Right hindlimb (tissue), 1 donor: Measurements from ENCODE around the gene RASA3.
A peak's percentile ranks its signal among the peaks of the same experiment; 100 is the strongest.
"Not testable (repeated sequence)": the region's sequence is repeated elsewhere in the genome, so short reads cannot be mapped to it uniquely, and the experiment has no call there.

Source experiments
- DNase-seq: peaks from one replicate; pipeline ENCODE4 v3.0.0-alpha.2; 2018

RASA3 gene

DNA sequence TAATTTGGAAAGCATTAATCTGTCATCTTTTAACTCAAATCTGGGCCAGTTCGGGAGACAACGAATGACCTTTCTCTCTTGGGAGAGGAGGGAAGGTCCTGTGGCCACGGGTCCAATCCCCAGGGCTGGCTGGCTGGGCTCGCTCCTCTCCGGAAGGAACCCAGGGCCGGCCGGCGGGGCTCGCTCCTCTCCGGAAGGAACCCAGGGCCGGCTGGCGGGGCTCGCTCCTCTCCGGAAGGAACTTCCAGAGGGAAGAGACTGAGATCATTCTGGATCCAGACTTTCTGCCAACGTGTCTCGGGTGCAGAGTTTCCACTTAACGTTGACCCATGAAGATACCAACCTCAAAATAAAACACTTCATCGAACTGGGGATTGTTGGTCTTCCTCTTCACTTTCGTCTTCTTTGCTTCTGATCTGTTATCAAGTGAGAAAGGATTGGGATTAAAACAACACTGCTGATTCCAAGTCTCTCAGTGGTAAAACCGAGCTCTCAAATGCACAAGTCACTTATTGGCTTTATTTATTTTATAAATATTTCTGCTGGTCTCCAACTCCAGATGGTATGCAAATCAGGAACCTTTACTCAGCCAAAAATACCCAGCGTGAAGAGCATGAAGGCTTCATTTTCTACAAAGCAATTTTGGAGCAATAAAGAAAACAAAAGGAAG is 105.2 kb downstream of the RASA3 start:
- no peak for DNase-seq

DNA sequence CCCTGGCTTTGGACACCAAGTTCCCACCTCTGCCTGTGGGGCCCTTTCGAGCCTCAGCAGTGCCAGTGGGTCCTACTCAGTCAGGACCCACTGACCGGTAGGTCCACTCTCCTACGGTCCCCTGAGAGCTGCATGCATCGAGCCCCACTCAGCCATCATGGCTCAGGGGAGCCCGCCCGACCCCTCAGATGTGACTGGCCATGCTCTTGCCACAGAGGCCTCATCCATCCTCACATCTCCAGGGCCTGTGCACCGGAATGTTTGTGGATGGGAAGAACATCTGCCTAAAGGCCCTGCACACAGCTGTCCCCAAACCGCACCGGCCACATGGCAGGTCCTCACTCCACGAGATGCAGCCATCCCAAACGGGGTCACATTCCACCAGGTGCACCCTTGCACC is 105.9 kb downstream of the RASA3 start:
- DNase-seq, result no peak

DNA sequence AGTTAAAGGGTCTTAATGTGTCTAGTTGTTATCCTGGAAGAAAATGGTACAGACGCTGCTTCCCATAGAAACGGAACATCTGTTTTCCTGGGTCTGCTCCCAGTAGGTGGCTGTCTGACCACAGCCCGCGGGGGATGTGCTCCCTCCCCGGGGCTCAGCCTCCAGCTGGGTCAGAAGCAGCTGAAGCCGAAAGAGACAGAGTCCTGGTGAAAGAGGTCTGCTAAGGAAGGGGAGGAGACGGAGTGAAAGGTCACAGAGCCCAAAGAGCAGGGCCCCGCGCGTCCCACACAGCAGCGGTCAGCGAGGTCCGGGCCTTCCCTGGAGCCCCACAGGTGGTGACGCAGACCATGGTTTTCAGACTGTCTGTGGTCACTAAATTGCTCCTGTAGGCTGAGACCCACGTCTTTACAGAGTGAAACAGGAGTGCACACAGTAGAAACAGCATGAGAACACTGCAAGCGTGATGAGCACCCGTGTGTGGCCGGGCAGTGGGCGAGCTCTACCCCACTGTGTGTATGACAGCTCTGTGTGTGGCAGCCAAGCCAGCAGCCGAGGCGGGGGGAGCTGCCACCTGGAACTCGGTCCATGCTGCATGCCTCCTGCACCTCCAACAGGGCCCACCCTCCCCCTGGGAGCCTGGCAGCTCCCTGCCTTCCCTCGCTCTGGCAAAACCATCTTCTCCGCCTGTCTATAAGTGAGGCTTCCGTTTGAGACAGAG is 106.5 kb downstream of the RASA3 start:
- peak; percentile 75 for DNase-seq

DNA sequence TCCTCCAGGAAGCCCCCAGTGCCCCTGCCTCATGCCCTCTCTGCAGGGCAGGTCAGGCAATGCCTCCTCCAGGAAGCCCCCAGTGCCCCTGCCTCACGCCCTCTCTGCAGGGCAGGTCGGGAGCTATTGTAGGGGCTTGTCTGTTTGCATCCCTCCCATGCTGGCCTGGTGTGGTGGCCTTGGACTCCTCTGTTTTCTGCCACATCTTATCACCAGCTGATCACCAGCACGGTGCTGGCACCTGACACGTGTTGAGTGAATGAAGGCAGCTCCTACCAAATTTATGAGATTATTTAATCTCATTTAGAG is 107.1 kb downstream of the RASA3 start:
- no peak for DNase-seq

DNA sequence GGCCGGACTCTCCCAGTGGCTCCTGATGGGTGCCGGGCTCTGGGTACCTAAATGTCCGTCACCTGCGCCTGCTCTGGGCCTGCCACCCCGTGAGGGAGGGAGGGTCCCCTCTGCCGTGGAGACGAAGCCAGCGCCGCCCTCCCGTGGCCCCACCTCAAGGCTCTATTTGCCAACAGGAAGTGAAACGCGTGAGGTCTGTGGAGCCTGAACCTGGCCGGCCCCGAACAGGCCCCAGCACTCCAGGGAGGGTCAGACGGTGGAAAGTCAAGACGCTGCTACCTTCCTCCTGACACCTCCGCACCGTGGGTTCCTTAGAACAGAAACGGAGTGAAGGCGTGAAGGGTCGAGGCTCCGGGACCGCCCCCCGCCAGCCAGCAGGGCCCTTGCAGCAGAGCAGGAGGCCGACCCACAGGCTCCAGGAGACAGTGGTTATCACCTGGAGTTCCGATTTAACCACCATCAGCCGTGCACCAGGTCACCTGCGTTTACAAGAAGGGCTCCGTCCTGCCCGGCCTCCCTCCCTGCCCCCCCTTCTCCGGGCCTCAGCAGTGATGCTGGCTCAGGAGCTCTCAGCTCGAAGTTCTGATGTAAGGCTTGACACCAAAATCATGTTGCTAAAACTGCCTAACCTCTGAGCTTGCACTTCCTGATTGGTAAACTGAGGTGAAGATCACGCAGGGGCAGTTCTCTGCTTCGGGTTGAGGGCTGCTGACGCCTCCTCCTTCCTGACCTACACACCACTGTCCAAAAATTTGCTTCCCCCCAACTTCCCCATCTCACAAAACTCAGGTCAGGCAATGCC is 107.6 kb downstream of the RASA3 start:
- no peak for DNase-seq

DNA sequence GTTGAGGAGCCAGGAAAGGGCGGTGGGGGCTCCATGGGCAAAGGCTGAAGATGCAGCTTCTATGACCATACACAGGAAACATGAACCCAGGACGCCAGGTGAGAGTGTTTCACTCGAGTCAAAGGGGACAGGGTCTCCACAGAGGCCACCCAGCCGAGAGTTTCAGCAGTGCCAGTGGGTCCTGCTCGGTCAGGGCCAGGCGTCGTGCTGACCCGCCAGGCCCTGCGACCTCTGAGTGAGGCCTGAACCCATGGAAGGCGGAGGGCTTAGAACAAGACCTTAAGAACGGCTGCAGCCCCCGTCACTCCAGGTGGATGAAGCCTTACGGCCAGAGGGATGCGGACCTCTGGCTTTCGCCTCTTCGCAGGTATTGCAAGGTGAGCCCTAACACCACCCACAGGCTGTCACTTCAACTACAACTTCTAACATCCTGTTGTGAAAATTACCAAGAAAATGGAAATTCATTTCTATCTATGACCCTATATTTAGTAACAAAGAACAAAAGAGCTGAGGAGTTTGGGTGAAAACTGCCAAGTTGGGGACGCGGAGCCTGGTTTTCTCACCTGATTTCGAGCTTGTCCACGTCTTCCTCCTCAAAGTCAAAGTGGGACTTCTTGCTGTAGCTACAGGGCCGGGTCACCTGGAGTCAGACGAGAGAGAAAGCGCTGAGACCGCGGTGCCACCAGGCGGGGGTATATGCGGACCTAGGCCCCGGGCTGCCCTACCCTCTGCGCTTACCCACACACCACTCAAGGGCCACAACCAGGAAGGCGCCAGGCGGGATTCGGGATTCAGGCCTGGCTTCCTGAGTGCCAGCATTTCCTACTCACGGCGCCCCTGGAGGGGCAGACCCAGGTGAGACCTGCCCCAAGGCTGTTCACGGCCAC is 108.5 kb downstream of the RASA3 start:
- DNase-seq, result no peak

DNA sequence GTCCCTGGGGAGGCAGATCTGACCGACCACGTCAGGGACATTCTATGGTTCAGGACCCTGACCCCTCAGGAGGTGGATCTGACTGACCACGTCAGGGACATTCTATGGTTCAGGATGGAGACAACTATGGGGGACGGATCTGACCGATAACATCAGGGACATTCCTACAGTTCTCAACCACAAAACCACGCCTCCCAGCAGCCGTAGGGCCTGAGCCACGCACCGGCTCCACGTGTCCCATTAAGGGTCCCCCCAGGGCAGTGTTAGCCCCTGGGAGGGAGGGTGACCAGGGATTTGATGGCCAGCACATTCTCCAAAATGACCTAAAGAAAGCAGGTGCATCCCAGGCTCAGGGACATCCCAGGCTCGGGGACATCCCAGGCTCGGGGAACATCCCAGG is 109.5 kb downstream of the RASA3 start:
- no peak for DNase-seq

DNA sequence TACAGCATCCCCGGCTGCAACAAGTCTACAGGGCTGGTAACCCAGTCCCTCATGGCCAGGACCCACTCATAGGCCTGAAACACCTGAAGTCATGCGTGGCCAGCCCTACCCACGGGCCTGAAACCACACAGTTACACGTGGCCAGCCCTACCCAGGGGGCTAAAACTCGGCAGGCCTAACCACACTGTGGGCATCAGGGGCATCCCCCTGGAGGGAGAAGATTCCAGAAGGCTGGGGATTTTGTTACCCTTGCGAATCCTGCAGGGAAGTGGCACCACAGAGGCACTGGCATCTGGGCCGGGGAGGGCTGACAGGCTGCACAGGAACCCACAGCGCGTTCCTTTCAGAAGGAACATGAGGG is 110.1 kb downstream of the RASA3 start:
- no peak for DNase-seq

DNA sequence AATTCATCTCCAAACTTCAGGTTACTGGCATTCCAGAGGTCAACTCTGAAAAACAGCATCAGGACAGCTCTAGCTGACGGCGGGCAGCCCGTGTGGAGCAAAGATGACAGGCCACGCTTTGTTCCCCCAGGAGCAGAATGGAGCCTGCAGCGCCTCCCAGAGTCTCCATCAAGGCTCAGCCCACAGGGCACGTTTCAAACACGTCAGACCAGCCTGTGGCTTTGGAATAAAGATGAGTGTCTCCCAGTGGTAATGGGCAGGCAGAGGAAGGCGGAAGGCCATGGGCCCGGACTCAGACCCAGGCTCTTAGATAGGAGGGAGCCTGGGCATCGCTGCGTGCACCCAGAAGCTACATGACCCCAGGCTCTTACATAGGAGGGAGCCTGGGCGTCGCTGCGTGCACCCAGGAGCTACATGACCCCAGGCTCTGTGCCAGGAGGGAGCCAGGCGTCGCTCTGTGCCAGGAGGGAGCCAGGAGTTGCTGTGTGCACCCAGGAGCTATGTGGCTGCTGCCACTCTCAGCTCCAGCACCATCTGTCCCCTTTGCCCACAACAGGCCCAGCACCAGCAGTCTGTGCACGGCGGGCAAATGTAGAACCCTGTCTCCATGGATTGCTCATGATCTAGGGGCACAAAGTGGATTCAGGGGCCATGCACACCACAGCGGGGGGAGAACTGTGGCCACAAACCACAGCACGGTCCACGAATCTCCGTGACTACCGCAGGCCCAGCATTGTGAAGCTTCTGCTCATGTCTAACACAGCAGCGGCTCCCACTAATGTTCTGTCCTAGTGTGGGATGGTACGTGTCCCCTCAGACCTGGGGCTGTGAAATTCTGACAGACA is 110.7 kb downstream of the RASA3 start:
- DNase-seq, result no peak

DNA sequence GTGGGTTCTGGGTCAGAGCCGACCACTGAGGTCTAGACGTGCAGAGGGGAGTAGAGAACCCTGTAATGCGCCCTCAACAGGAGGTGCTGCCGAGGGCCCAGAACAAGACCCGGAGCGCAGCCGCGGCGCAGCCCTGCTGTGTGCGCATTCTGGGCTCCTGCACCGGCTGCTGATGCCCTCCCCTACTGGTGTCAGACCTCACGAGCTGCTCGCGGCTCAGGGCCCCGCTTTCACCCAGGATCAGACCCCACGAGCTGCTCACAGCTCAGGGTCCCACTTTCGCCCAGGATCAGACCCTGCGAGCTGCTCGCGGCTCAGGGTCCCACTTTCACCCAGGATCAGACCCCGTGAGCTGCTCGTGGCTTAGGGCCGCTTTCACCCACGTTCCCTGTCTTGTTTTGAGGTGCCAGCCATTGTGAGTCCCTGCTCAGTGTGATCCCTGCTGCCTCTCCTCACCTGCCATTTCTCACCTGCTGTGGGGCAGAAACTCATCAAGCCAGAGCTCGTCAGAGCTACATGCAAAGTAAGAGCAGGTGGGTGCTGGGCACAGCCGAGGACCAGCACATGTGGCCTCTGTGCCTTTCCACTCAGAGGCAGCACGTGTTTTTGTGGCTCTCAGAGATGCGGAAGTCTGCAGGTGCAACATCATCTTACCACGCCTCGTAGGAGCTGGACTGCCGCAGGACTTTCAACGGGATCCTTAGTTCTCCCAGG is 111.5 kb downstream of the RASA3 start:
- no peak for DNase-seq

DNA sequence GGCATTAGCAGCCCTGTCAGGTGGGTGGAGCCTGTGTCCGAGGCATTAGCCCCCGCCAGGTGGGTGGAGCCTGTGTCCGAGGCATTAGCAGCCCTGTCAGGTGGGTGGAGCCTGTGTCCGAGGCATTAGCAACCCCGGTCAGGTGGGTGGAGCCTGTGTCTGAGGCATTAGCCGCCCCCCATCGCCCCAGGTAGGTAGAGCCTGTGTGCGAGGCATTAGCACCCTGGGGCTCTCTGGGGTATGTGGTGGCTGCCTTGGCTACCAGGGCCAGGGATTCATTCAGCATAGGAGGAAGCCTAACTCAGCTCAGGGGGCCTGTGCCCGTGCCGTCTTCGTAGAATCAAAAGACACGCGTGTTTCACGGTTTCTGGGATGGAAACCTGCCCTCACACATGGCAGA is 112.3 kb downstream of the RASA3 start:
- DNase-seq, result not testable (repeated sequence)

DNA sequence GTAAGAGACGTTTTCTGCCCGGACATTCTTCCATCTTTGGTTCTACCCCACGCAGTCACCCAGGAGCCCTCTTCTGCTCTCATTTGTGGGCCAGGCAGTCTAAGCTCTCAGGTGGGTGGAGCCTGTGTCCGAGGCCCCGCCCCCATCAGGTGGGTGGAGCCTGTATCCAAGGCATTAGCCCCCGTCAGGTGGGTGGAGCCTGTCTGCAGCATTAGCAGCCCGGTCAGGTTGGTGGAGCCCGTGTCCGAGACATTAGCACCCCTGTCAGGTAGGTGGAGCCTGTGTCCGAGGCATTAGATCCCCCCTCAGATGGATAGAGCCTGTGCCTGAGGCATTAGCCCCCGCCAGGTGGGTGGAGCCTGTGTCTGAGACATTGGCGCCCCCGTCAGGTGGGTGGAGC is 113.1 kb downstream of the RASA3 start:
- no peak for DNase-seq

DNA sequence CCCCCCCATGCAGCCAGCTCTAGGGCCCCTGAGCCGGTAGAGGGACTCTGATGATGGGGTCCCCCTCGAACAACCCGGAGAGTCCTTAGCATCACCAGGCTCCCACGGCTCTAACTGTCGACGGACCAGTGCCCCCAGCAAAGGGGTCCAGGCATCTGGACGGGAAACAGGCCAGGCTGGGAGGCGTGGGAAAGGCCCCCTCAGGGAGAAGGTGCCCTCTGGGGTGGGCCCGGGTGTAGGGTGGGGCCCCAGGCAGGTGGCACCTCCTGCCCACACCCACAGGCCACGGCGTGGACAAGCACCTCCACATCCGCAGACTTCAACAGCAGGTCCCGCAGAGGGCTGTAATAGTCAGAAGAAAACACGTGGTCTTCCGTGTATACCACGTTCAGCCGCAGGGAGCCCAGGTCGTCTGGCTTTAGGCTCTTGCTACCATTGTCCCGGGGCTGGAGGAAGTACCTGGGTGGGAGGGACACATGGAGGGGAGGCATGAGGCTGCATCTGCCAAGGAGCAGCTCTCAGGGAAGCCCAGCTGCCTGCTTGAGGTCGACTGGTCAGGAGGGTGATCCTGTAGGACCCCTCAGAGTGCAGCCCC is 113.9 kb downstream of the RASA3 start:
- DNase-seq, result no peak

DNA sequence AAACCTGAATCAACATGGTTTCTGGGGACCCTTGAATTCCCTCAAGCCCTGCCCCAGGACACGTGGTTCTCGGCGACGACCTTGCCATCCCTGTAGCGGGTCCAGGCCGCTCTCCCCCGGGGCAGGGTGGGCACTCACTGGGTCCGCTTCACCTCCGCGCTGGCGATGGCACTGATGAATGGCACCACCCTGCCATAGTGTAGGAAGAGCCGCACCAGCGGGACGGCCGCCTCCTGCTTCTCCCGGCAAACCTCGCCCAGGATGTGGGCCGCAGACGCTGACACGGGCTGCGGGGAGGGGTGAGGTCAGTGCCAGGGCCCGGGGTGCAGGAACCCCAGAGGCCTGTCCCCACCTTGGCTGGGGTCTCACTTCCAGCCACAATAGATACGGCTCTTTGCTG is 114.5 kb downstream of the RASA3 start:
- DNase-seq, result no peak

DNA sequence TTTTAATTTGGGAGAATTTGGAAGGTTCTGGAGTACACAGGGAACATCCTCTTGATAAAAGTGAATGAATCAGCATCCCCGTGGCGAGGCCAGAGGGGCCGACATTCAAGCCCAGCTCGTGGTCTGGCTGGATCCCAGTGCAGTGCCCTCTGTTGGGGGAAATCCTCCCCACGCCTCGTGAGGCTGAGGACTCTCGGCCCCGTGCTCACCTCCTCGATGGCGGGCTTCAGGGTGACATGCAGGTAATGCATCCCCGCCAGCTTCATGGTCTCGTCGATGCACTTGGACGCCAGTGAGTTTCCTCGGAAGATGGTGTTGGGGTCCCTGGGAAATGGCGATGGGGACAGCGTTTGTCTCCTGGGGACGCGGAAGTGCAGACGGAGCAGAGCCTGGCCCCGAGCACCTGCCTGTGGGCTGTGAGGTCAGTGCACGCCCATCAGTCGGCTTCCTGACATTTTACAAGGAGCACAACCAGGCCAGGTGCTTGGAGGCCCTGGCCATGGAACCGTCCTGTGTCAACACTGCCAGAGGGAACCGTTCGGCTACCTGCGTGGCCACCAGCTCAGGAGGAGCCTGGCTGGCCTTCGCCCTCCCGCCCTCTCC is 115.3 kb downstream of the RASA3 start:
- no peak for DNase-seq

DNA sequence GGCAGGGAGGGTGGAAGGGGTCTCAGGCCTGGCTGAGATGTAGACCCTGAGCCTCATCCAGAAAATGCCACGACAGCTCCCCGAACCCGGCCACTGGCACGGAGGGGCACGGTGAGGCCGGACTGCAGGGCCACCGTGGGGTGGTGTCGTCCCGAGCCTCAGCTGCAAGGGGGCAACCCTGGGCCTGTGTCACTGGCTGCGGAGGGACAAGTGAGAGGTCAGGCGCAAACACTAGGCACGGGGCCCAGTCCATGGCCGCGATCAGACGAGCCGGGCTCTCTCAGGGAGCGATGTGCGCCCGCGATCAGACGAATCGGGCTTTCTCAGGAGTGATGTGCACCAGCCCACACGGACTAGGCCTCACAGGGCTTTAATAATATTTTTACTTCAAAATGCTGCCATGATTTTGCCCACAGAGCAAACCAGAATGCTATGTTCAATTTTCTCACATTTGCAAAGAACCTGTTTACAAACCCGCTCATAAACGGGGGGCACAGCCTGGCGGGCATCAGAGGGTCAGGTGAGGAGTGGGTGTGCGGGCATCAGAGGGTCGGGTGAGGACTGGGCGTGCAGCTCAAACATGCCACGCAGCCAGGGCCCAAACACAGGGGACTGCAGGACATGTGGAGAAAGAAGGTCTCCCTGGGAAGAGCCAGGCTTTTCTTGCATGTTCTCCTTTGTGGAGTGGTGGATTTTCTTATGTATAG is 115.9 kb downstream of the RASA3 start:
- no peak for DNase-seq

DNA sequence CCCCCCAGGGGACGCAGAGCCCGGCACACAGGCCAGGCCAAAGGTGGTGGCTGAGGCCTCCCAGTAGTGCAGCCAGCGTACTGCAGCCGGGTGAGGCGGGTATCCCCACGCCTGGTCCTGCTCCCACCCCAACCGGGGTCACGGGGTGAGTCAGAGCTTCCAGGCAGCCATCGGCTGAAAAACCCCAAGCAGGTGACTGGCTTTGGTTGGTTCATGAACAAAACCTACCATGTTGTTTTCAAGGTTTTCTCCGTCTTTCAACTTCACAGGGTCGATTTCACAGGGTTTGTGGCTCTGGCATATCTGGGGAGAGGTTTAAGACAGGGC is 116.5 kb downstream of the RASA3 start:
- DNase-seq, result no peak

DNA sequence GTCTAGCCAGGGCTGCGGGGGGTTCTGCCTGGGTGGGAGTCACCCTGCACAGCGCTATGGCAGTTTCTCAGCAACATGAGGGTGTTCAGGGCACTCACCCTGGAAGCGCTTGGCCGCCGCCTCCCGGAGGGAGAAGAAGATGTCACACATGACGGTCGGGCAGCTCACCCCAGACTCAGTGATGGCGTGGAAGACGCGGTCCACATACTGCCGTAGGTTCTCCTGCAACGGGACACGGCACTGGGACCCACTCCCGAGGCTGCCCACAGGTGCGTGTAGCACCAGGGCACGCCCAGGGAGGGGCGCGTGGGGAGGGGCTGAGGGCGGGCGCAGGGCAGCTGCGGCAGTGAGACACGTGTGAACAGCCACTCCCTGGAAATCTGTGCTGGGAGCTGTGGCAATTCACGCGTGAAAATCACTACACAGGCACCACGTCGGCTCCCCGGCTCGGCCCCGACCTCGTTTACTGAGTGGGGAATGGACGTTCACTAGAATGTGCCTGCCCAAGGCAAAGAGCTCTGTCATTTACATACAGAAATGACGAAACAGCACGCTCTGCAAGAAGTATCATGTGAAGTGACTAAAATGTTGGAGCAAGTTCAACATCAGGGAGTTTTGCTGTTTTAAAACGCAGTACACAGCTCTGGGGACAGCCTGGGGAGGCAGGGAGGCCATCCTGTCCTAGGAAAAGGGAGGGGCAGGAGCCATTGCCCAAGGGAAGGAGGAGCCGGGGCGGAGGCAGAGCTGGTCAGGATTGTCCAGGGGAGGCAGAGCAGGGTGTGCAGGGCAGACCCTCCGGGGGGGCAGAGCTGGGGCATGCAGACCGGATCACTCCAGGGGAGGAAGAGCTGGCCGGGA is 117.1 kb downstream of the RASA3 start:
- no peak for DNase-seq

DNA sequence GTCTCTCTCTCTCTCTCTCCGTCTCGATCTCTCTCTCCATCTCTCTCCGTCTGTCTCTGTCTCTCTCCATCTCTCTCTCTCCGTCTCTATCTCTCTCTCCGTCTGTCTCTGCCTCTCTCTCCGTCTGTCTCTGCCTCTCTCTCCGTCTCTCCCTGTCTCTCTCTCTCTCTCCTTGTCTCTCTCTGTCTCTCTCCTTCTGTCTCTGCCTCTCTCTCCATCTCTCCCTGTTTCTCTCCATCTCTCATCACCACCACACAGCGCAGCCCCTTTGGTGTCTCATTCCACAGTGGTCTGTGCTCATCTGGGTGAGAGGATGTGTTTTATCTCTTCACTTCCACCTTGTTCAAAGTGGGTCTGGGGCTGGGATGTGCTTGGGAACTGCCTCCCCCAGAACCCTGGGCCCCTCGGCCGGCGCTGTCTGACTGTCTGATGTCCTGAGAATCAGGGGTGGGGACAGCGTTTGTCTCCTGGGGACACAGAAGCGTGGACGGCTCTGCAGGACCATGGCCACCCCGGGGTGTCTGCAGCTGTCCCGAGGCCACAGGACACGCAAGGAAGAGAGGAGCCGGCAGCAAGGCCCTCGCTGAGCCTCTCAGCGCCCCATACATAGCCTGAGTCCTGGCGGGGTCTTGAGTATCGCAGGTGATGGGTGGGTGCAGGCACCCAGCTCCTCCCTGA is 118.3 kb downstream of the RASA3 start:
- DNase-seq, result no peak
